Measurements from ENCODE around the gene ARL6IP4.

ARL6IP4 gene

GRCh38 chr12:122959566-122960192 is 20.8 kb upstream of the ARL6IP4 start:
- DNase-seq: no peak

GRCh38 chr12:122960193-122960569 is 20.3 kb upstream of the ARL6IP4 start:
- DNase-seq: no peak

GRCh38 chr12:122961531-122962329 is 18.8 kb upstream of the ARL6IP4 start:
- no peak for DNase-seq

GRCh38 chr12:122963941-122964265 is 16.6 kb upstream of the ARL6IP4 start:
- DNase-seq: no peak

- no peak for DNase-seq
These were observed 15.8 kb upstream of the ARL6IP4 start for GRCh38 chr12:122964439-122965257.

- DNase-seq: no peak
These were observed 15.1 kb upstream of the ARL6IP4 start for GRCh38 chr12:122965321-122965751.

GRCh38 chr12:122965851-122966742 is 14.4 kb upstream of the ARL6IP4 start, which contains the start of gene ABCB9:
ABCB9 (minus strand) TSS chr12:122966463; CDS start chr12:122960235, 6,228 bp downstream.
- peak; percentile 78 for DNase-seq

GRCh38 chr12:122966743-122967550 is 13.5 kb upstream of the ARL6IP4 start:
- DNase-seq: no peak

GRCh38 chr12:122968104-122968503 is 12.4 kb upstream of the ARL6IP4 start:
- no peak for DNase-seq

GRCh38 chr12:122969676-122970075 is 10.8 kb upstream of the ARL6IP4 start:
- no peak for DNase-seq

- peak; percentile 97 for DNase-seq
These were observed 6.1 kb upstream of the ARL6IP4 start for GRCh38 chr12:122974274-122974891.

GRCh38 chr12:122974892-122975789 is 5.3 kb upstream of the ARL6IP4 start, which contains the start of gene OGFOD2:
OGFOD2 (plus strand) TSS chr12:122975244; CDS start chr12:122975252, 8 bp downstream.
- DNase-seq: peak; percentile 91

GRCh38 chr12:122975790-122976647 is 4.5 kb upstream of the ARL6IP4 start:
- no peak for DNase-seq

GRCh38 chr12:122976648-122976975 is 3.9 kb upstream of the ARL6IP4 start:
- no peak for DNase-seq

GRCh38 chr12:122977153-122977552 is 3.3 kb upstream of the ARL6IP4 start:
- no peak for DNase-seq

- no peak for DNase-seq
These were observed 2.7 kb upstream of the ARL6IP4 start for GRCh38 chr12:122977655-122978392.

GRCh38 chr12:122978507-122978955 is 1.9 kb upstream of the ARL6IP4 start:
- DNase-seq: no peak

Data from MV-4-11 (cell line).